A549 (cell line): ENCODE results near the gene MEGF6. TPM values are rescaled to one million over a fixed set of nuclear protein-coding genes. Genes with fewer than 3 reads are reported as not detected.

Source experiments
- ATAC-seq, 2 experiments: fragments of 200-7000 bp in 1 of 2; fragments of >200 bp in 1 of 2; cut with Nextera tagmentation in 1 of 2; cut with Tn5 transposase in 1 of 2; 3 replicates each; pipeline versions ENCODE4 v1.8.0 to v1.9.1; 2018 to 2020; ENCODE audit warnings: mild to moderate bottlenecking in 1 of 2, moderate library complexity in 1 of 2
- CTCF ChIA-PET: fragments of 300-600 bp; sonication (Branson Sonifier 250); formaldehyde crosslinking; extraction: SDS; loops from one replicate; lab custom pipeline; 2021; ENCODE audit warnings: antibody characterized with exemption, inconsistent platforms; lab: Yijun Ruan, JAX
- POLR2A ChIA-PET: fragments of 350-600 bp; formaldehyde crosslinking; extraction: SDS; loops from one replicate; lab custom pipeline; 2021; ENCODE audit warnings: antibody characterized with exemption, inconsistent platforms; lab: Yijun Ruan, JAX
- DNase-seq, 2 experiments: peaks; one replicate each; pipeline versions ENCODE4 v3.0.0 to v3.0.0-alpha.2; 2011 to 2016; ENCODE audit warnings: low read depth in 1 of 2, low spot score in 1 of 2
- FAIRE-seq: peaks from 2 replicates; lab custom pipeline; 2011; peaks lifted over from hg19 to GRCh38; lab: Jason Lieb, UNC
- H3K27ac ChIP-seq, 2 experiments: fragments of >200 bp; sonication (Bioruptor Twin); formaldehyde crosslinking; 3 replicates each; pipeline ENCODE4 v1.5.1; 2016 to 2017
- H3K4me1 ChIP-seq: fragments of >200 bp; sonication (Bioruptor Twin); formaldehyde crosslinking; 3 replicates; pipeline ENCODE4 v1.6.1; 2016
- H3K4me2 ChIP-seq: fragments of >200 bp; sonication (Bioruptor Twin); formaldehyde crosslinking; 3 replicates; pipeline ENCODE4 v1.6.1; 2016
- H3K4me3 ChIP-seq: fragments of >200 bp; sonication (Bioruptor Twin); formaldehyde crosslinking; 3 replicates; pipeline ENCODE4 v1.5.1; 2016
- H3K9me3 ChIP-seq: fragments of >200 bp; sonication (Bioruptor Twin); formaldehyde crosslinking; 3 replicates; pipeline ENCODE4 v1.6.1; 2016
- ATOH8 ChIP-seq: fragments of 250-450 bp; sonication (Bioruptor Pico); IDR thresholded peaks from 2 replicates; pipeline ENCODE4 v1.5.0; 2020; ENCODE audit warnings: low read depth, mild to moderate bottlenecking, moderate library complexity
- CBX2 ChIP-seq: fragments of 200-600 bp; sonication (generic); IDR thresholded peaks from 2 replicates; pipeline ENCODE4 v1.6.1; 2016; ENCODE audit warnings: low read depth, mild to moderate bottlenecking, borderline replicate concordance
- CTCF ChIP-seq: fragments of >200 bp; sonication (Bioruptor Twin); formaldehyde crosslinking; IDR thresholded peaks from 3 replicates; pipeline ENCODE4 v1.5.1; 2016
- EHMT2 ChIP-seq: fragments of 200-600 bp; sonication (generic); IDR thresholded peaks from 2 replicates; pipeline ENCODE4 v1.6.1; 2016; ENCODE audit warnings: antibody characterized with exemption, low read depth, mild to moderate bottlenecking, moderate library complexity
- ELK1 ChIP-seq: fragments of 150-350 bp; IDR thresholded peaks from 2 replicates; pipeline ENCODE4 v1.6.1; 2014; ENCODE audit warnings: low read depth, mild to moderate bottlenecking, low read length
- FOSB ChIP-seq: fragments of 250-450 bp; sonication (Bioruptor Pico); IDR thresholded peaks from 2 replicates; pipeline ENCODE4 v1.5.0; 2020; ENCODE audit warnings: mild to moderate bottlenecking, moderate library complexity
- GATA3 ChIP-seq: IDR thresholded peaks from 2 replicates; pipeline ENCODE4 v1.6.1; 2012; ENCODE audit warnings: borderline replicate concordance
- HMGXB4 ChIP-seq: fragments of 250-450 bp; sonication (Bioruptor Pico); IDR thresholded peaks from 2 replicates; pipeline ENCODE4 v1.5.0; 2021; ENCODE audit warnings: mild to moderate bottlenecking, moderate library complexity, borderline replicate concordance
- HOXA7 ChIP-seq: fragments of 250-450 bp; sonication (Bioruptor Pico); IDR thresholded peaks from 2 replicates; pipeline ENCODE4 v1.5.0; 2020; ENCODE audit warnings: mild to moderate bottlenecking, moderate library complexity
- HOXB5 ChIP-seq: fragments of 250-450 bp; sonication (Bioruptor Pico); IDR thresholded peaks from 2 replicates; pipeline ENCODE4 v1.5.0; 2020; ENCODE audit warnings: mild to moderate bottlenecking, moderate library complexity
- JUN ChIP-seq, 2 experiments: fragments of >200 bp; sonication (Bioruptor Twin); formaldehyde crosslinking; IDR thresholded peaks; 2 replicates in 1 of 2; 3 replicates in 1 of 2; pipeline ENCODE4 v1.6.1; 2016 to 2017
- KDM5A ChIP-seq: fragments of 200-600 bp; sonication (generic); IDR thresholded peaks from 2 replicates; pipeline ENCODE4 v1.6.1; 2016; ENCODE audit warnings: antibody characterized with exemption, mild to moderate bottlenecking
- MAX ChIP-seq: IDR thresholded peaks from 2 replicates; pipeline ENCODE4 v1.6.1; 2012
- NPAS2 ChIP-seq: fragments of 250-450 bp; sonication (Bioruptor Pico); IDR thresholded peaks from 2 replicates; pipeline ENCODE4 v1.8.0; 2022; ENCODE audit warnings: mild to moderate bottlenecking, moderate library complexity, borderline replicate concordance
- PHF8 ChIP-seq: fragments of 200-600 bp; sonication (generic); IDR thresholded peaks from 2 replicates; pipeline ENCODE4 v1.6.1; 2016; ENCODE audit warnings: low read depth, mild to moderate bottlenecking, antibody characterized with exemption, moderate library complexity, borderline replicate concordance
- POLR2A ChIP-seq: IDR thresholded peaks from 2 replicates; pipeline ENCODE4 v1.6.1; 2012; ENCODE audit warnings: mild to moderate bottlenecking, low read length
- RAD21 ChIP-seq, 2 experiments: fragments of >200 bp in 1 of 2; sonication (Bioruptor Twin) in 1 of 2; formaldehyde crosslinking in 1 of 2; IDR thresholded peaks in 1 of 2; conservative IDR thresholded peaks in 1 of 2; 2 replicates in 1 of 2; 3 replicates in 1 of 2; pipeline ENCODE4 v1.6.1; 2012 to 2018; ENCODE audit warnings: inconsistent platforms in 1 of 2
- SMC3 ChIP-seq: fragments of >200 bp; sonication (Bioruptor Twin); formaldehyde crosslinking; IDR thresholded peaks from 3 replicates; pipeline ENCODE4 v1.6.1; 2018; ENCODE audit warnings: inconsistent platforms
- TFCP2L1 ChIP-seq: fragments of 250-450 bp; sonication (Bioruptor Pico); IDR thresholded peaks from 2 replicates; pipeline ENCODE4 v1.5.0; 2021; ENCODE audit warnings: mild to moderate bottlenecking
- USF2 ChIP-seq: fragments of 450-650 bp; IDR thresholded peaks from 2 replicates; pipeline ENCODE4 v1.6.1; 2014; ENCODE audit warnings: antibody characterized with exemption
- WGBS: methylation state at CpG from one replicate; pipeline ENCODE4 v1.1.6; 2017; ENCODE audit errors: missing lambda C conversion rate; 5-methylcytosine and 5-hydroxymethylcytosine counted together
- polyA plus RNA-seq, 4 experiments: library from polyadenylated mRNA; depleted of rRNA in 3 of 4; stranded (reverse); fragments of >200 nt; fragmentation: RNase III in 1 of 4; extraction: RNeasy Plus Mini Kit Qiagen cat#74134 plus additional on column Dnase treatment in 1 of 4; gene quantifications; 2 replicates in 3 of 4; 3 replicates in 1 of 4; pipeline ENCODE4 v1.2.3, GENCODE V29; 2011 to 2017

The MEGF6 gene
- polyA plus RNA-seq, 2 of the 4 experiments (the other 2 are of a cell fraction), result 0.66 to 13.7 TPM

GRCh38 chr1:3472088-3472850 is 139.0 kb downstream of the MEGF6 start (continued):
- TF ChIP-seq USF2, result no peak
- no peak for TF ChIP-seq GATA3
- no peak for TF ChIP-seq HOXA7 (CRISPR knock-in tag)
- TF ChIP-seq HMGXB4 (CRISPR knock-in tag), result no peak

- Histone ChIP-seq H3K4me2 (peak overlapping the region; percentile 45), H3K4me1 (peaks cover 12% of the 10 kb centered on the region), H3K27ac (peak overlapping the region; percentile 60 to 85; a peak in 5 of 6 replicates), H3K9me3 (no peaks in the 10 kb centered on the region), H3K4me3 (no peak overlapping the region)
- ChIA-PET POLR2A (interaction anchor here (0.8 to 1.1 kb wide), 2 partner anchors 15 to 18 kb away, joined by 3 read pairs; no protein-coding TSS in a partner anchor), CTCF (interaction anchor here (0.6 to 4.0 kb wide), 16 partner anchors 9 to 473 kb away, joined by 3 to 69 read pairs (median 4); partner anchors contain the start of gene ARHGEF16)
- TF ChIP-seq SMC3 (peak; percentile 18; the same call in 1 of the 3 replicates), ATOH8 (CRISPR knock-in tag) (no peak), CBX2 (no peak), RAD21 (conservative IDR thresholded peaks at IDR 0.05 in 1 of 2, IDR thresholded peaks at IDR 0.05 in 1 of 2) (peak in 1 of 2 experiments; percentile 35; a peak in 2 of 5 replicates), MAX (peak; percentile 30; the same call in 1 of the 2 replicates), CTCF (peak; percentile 33)
- DNase-seq (peak; percentile 28 to 52), FAIRE-seq (no peak), ATAC-seq (peak; percentile 62 to 78; a peak in 5 of 6 replicates)
- 46% methylated on average over 6 of the region's 25 CpGs for WGBS
Observed at GRCh38 chr1:3471356-3472087, 139.8 kb downstream of the MEGF6 start.

GRCh38 chr1:3470650-3471355 is 140.5 kb downstream of the MEGF6 start:
- ChIA-PET POLR2A (interaction anchor here (0.8 kb wide), 1 partner anchor 14 kb away, joined by 3 read pairs; no protein-coding TSS in a partner anchor), CTCF (interaction anchor here (0.6 to 4.0 kb wide), 11 partner anchors 8 to 451 kb away, joined by 3 to 69 read pairs (median 4); partner anchors contain the start of gene ARHGEF16)
- no peak for DNase-seq
- FAIRE-seq, result no peak
- Histone ChIP-seq H3K4me2 (peak overlapping the region; percentile 45), H3K9me3 (no peaks in the 10 kb centered on the region), H3K4me3 (no peak overlapping the region), H3K27ac (peak overlapping the region; percentile 60 to 85; a peak in 5 of 6 replicates), H3K4me1 (peaks cover 12% of the 10 kb centered on the region)
- ATAC-seq, result peak; percentile 2 to 31; a peak in 3 of 6 replicates
- TF ChIP-seq POLR2A (no peak), NPAS2 (CRISPR knock-in tag) (no peak), EHMT2 (no peak), JUN (IDR thresholded peaks at IDR 0.05) (no peak), ELK1 (no peak), KDM5A (no peak), PHF8 (no peak), HOXB5 (CRISPR knock-in tag) (no peak), TFCP2L1 (CRISPR knock-in tag) (no peak), FOSB (CRISPR knock-in tag) (no peak)
- 77% methylated on average over 17 of the region's 22 CpGs for WGBS
